Measurements from ENCODE around the gene UQCRFS1. TPM values are rescaled to one million over a fixed set of nuclear protein-coding genes. Genes with fewer than 3 reads are reported as not detected.

The UQCRFS1 gene
- total RNA-seq, 1 experiment from 2014 or later = 44.4 TPM

DNA sequence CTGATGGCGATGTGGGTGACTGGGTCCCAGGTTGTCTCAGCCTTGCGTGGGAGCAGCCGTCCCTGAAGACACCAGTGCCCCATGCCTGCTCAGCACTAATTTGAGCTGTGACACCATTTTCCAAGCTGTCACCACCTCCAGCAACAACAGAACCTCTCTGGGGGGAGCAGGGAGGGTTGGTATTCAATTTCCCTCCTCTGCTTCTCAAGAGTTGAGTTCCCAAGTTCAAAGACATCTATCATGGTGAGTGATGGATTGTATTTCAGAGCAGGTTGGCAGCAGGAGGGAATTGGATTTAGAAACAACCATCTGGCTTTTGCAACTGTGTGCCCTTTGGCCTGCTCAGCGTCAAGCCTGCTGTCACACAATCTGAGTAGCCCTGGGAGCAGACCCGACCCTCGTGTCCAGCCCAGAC, 46.9 kb upstream of the UQCRFS1 start:
- Mint-ChIP-seq H3K4me1 (ENCODE audit: insufficient read depth, unreplicated experiment) (no peaks in the 10 kb centered on the region), H3K27ac (ENCODE audit: low read depth, unreplicated experiment) (no peak overlapping the region), H3K9me3 (ENCODE audit: unreplicated experiment) (peaks cover under 1% of the 10 kb centered on the region), H3K36me3 (ENCODE audit: insufficient read depth, unreplicated experiment) (no peaks in the 10 kb centered on the region), H3K27me3 (ENCODE audit: insufficient read depth, unreplicated experiment) (no peaks in the 10 kb centered on the region), H3K4me3 (ENCODE audit: unreplicated experiment) (no peak overlapping the region)
- POLR2A ChIA-PET = no interaction called here
- TF ChIP-seq, protein P1, sequence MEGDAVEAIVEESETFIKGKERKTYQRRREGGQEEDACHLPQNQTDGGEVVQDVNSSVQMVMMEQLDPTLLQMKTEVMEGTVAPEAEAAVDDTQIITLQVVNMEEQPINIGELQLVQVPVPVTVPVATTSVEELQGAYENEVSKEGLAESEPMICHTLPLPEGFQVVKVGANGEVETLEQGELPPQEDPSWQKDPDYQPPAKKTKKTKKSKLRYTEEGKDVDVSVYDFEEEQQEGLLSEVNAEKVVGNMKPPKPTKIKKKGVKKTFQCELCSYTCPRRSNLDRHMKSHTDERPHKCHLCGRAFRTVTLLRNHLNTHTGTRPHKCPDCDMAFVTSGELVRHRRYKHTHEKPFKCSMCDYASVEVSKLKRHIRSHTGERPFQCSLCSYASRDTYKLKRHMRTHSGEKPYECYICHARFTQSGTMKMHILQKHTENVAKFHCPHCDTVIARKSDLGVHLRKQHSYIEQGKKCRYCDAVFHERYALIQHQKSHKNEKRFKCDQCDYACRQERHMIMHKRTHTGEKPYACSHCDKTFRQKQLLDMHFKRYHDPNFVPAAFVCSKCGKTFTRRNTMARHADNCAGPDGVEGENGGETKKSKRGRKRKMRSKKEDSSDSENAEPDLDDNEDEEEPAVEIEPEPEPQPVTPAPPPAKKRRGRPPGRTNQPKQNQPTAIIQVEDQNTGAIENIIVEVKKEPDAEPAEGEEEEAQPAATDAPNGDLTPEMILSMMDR (IDR thresholded peaks at IDR 0.05; ENCODE audit: unreplicated experiment) = no peak
- DNase-seq (ENCODE audit: unreplicated experiment) = no peak
- intact Hi-C loops (cut with micrococcal nuclease) = no loop called here
- CTCF ChIA-PET = interaction anchor here (0.6 to 1.6 kb wide), 7 partner anchors 11 to 523 kb away, joined by 3 to 6 read pairs (median 4); no protein-coding TSS in a partner anchor
- BruUV-seq (replicated peaks) = no TSS peak

DNA sequence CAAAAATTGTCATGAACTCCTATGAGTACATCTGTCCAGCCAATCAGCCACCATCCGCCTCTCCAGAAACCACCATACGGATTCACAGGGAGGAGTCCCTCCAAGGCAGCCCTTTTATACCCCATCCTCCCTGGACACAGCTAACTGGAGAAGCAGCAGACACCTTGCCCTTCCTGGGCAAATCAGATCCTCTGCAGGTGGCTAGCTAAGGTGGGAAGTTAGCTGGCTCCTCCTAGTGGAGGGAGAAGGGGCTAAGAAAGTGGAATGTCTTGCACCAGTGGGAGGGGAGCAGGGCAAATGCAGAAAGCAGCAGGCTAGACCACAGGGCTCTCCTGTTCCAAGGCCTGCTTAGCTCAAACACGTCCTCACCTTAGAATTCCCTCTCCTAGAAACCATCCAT, 46.2 kb upstream of the UQCRFS1 start:
- intact Hi-C loops (cut with micrococcal nuclease) = no loop called here

DNA sequence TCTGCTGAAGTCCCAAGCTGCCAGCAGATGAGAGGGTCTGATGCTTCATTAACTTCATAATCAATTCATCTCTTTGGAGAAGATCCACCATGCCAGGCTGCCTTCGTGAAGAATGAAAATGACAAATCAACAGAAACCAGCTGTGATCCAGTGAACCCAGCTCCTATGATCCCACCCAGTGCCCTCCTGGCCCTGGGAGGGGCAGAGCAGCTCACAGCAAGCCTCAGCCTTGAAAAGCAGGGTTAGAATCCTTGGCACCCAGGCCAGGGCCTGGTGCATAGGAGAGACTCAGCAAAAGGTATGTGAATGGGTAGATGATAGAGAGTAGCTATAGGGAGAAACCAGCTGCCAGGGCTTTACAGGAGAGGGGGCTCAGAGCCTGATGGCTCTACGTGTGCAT, 43.6 kb upstream of the UQCRFS1 start:
- no TSS peak for BruUV-seq (replicated peaks)
- Mint-ChIP-seq H3K36me3 (ENCODE audit: insufficient read depth, unreplicated experiment) (no peaks in the 10 kb centered on the region), H3K27ac (ENCODE audit: low read depth, unreplicated experiment) (no peak overlapping the region), H3K27me3 (ENCODE audit: insufficient read depth, unreplicated experiment) (no peaks in the 10 kb centered on the region), H3K4me1 (ENCODE audit: insufficient read depth, unreplicated experiment) (no peaks in the 10 kb centered on the region), H3K4me3 (ENCODE audit: unreplicated experiment) (no peak overlapping the region), H3K9me3 (ENCODE audit: unreplicated experiment) (peaks cover 28% of the 10 kb centered on the region)
- no peak for DNase-seq (ENCODE audit: unreplicated experiment)
- TF ChIP-seq, protein P1 (IDR thresholded peaks at IDR 0.05; ENCODE audit: unreplicated experiment) = no peak
- intact Hi-C loops (cut with micrococcal nuclease) = no loop called here
- CTCF ChIA-PET = no interaction called here
- POLR2A ChIA-PET = no interaction called here

More for the DNA sequence above, 46.2 kb upstream of the UQCRFS1 start:
- ChIA-PET POLR2A (no interaction called here), CTCF (interaction anchor here (0.5 to 1.5 kb wide), 5 partner anchors 10 to 1410 kb away, joined by 3 to 4 read pairs (median 3); no protein-coding TSS in a partner anchor)
- Mint-ChIP-seq H3K36me3 (ENCODE audit: insufficient read depth, unreplicated experiment) (no peaks in the 10 kb centered on the region), H3K4me1 (ENCODE audit: insufficient read depth, unreplicated experiment) (no peaks in the 10 kb centered on the region), H3K27ac (ENCODE audit: low read depth, unreplicated experiment) (no peak overlapping the region), H3K27me3 (ENCODE audit: insufficient read depth, unreplicated experiment) (no peaks in the 10 kb centered on the region), H3K4me3 (ENCODE audit: unreplicated experiment) (no peak overlapping the region), H3K9me3 (ENCODE audit: unreplicated experiment) (peaks cover 8% of the 10 kb centered on the region)
- BruUV-seq (replicated peaks) = no TSS peak
- TF ChIP-seq, protein P1 (IDR thresholded peaks at IDR 0.05; ENCODE audit: unreplicated experiment) = no peak
- no peak for DNase-seq (ENCODE audit: unreplicated experiment)

DNA sequence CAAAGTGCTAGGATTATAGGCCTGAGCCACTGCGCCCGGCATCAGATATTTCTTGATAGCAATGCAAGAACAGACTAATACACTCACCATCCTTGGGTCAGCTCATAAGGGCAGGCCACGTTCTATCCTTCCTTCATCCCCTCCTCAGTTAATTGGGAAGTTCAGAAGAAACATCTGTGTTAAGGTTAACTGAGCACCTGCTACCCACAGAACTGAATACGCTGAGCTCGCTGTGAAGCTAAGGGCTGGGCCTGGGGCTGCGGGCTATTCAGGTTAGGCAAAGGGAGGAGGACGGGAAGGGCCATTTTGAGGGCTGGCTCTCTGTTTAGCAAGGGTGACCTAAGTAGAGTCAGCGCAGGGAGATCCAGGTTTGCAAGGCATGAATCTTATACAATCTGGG, 43.0 kb upstream of the UQCRFS1 start:
- no peaks in the 10 kb centered on the region for H3K4me1 Mint-ChIP-seq (ENCODE audit: insufficient read depth, unreplicated experiment)
- CTCF ChIA-PET = no interaction called here
- intact Hi-C loops (cut with micrococcal nuclease) = no loop called here
- no peaks in the 10 kb centered on the region for H3K36me3 Mint-ChIP-seq (ENCODE audit: insufficient read depth, unreplicated experiment)
- TF ChIP-seq, protein P1 (IDR thresholded peaks at IDR 0.05; ENCODE audit: unreplicated experiment) = no peak
- no peak overlapping the region for H3K27ac Mint-ChIP-seq (ENCODE audit: low read depth, unreplicated experiment)
- H3K4me3 Mint-ChIP-seq (ENCODE audit: unreplicated experiment) = no peak overlapping the region
- no peak for DNase-seq (ENCODE audit: unreplicated experiment)
- no TSS peak for BruUV-seq (replicated peaks)
- no peaks in the 10 kb centered on the region for H3K27me3 Mint-ChIP-seq (ENCODE audit: insufficient read depth, unreplicated experiment)
- peaks cover 28% of the 10 kb centered on the region for H3K9me3 Mint-ChIP-seq (ENCODE audit: unreplicated experiment)
- POLR2A ChIA-PET = no interaction called here

All from MCF 10A (cell line).